Trophoblast cell (in vitro differentiated cells and primary cell): ENCODE results near the gene PARVA.

Experiments used
- DNase-seq, 2 donors: peaks; one replicate each; pipeline ENCODE4 v3.0.0-alpha.2; 2016
- H2AFZ ChIP-seq: 2 replicates; pipeline ENCODE4 v1.6.1; 2013; ENCODE audit warnings: low read length, moderate library complexity, mild to moderate bottlenecking; ENCODE audit not compliant: insufficient read depth, poor library complexity
- H2AK5ac ChIP-seq: 2 replicates; pipeline ENCODE4 v1.6.1; 2013; ENCODE audit warnings: mild to moderate bottlenecking, low read length
- H2BK120ac ChIP-seq: 2 replicates; pipeline ENCODE4 v1.6.1; 2013; ENCODE audit warnings: low read length, mild to moderate bottlenecking, moderate library complexity; ENCODE audit not compliant: insufficient read depth, poor library complexity
- H2BK12ac ChIP-seq: 2 replicates; pipeline ENCODE4 v1.6.1; 2013; ENCODE audit warnings: mild to moderate bottlenecking, low read length, moderate library complexity
- H2BK5ac ChIP-seq: 2 replicates; pipeline ENCODE4 v1.6.1; 2013; ENCODE audit warnings: low read length, low read depth, moderate library complexity, mild to moderate bottlenecking; ENCODE audit not compliant: poor library complexity
- H3K14ac ChIP-seq: 2 replicates; pipeline ENCODE4 v1.6.1; 2013; ENCODE audit warnings: mild to moderate bottlenecking, low read length
- H3K18ac ChIP-seq: 2 replicates; pipeline ENCODE4 v1.6.1; 2013; ENCODE audit warnings: mild to moderate bottlenecking, low read length
- H3K23ac ChIP-seq: 2 replicates; pipeline ENCODE4 v1.6.1; 2013; ENCODE audit warnings: low read length
- H3K27ac ChIP-seq: 2 replicates; pipeline ENCODE4 v1.5.1; 2013; ENCODE audit warnings: low read depth, mild to moderate bottlenecking, inconsistent platforms, low read length, moderate library complexity
- H3K27me3 ChIP-seq: 2 replicates; pipeline ENCODE4 v1.6.1; 2013; ENCODE audit warnings: inconsistent platforms, mild to moderate bottlenecking, low read length, moderate library complexity; ENCODE audit not compliant: insufficient read depth
- H3K36me3 ChIP-seq, 2 experiments: 1 replicate in 1 of 2; 2 replicates in 1 of 2; pipeline ENCODE4 v1.6.1; 2013; ENCODE audit warnings: low read length in 2 of 2, mild to moderate bottlenecking in 2 of 2, moderate library complexity in 1 of 2; ENCODE audit not compliant: insufficient read depth in 2 of 2, control insufficient read depth in 1 of 2
- H3K4ac ChIP-seq: 2 replicates; pipeline ENCODE4 v1.6.1; 2013; ENCODE audit warnings: low read depth, mild to moderate bottlenecking, low read length, moderate library complexity
- H3K4me1 ChIP-seq, 2 experiments: 1 replicate in 1 of 2; 2 replicates in 1 of 2; pipeline ENCODE4 v1.6.1; 2013; ENCODE audit warnings: low read length in 2 of 2, mild to moderate bottlenecking in 2 of 2, moderate library complexity in 1 of 2; ENCODE audit not compliant: insufficient read depth in 2 of 2, control insufficient read depth in 1 of 2
- H3K4me2 ChIP-seq: 2 replicates; pipeline ENCODE4 v1.6.1; 2013; ENCODE audit warnings: inconsistent platforms, mild to moderate bottlenecking, low read length, moderate library complexity
- H3K4me3 ChIP-seq: 2 replicates; pipeline ENCODE4 v1.5.1; 2013; ENCODE audit warnings: mild to moderate bottlenecking, low read depth, low read length, inconsistent platforms
- H3K79me1 ChIP-seq: one replicate; pipeline ENCODE4 v1.6.1; 2013; ENCODE audit warnings: low read length
- H3K79me2 ChIP-seq: 2 replicates; pipeline ENCODE4 v1.6.1; 2013; ENCODE audit warnings: low read length, mild to moderate bottlenecking; ENCODE audit not compliant: control insufficient read depth, insufficient read depth, poor library complexity
- H3K9ac ChIP-seq: 2 replicates; pipeline ENCODE4 v1.6.1; 2013; ENCODE audit warnings: mild to moderate bottlenecking, low read length
- H3K9me3 ChIP-seq: 2 replicates; pipeline ENCODE4 v1.6.1; 2013; ENCODE audit warnings: low read depth, mild to moderate bottlenecking, control low read depth, inconsistent platforms, low read length; ENCODE audit not compliant: insufficient read depth
- H4K12ac ChIP-seq: 2 replicates; pipeline ENCODE4 v1.6.1; 2013; ENCODE audit warnings: low read depth, mild to moderate bottlenecking, low read length, moderate library complexity
- H4K8ac ChIP-seq: 2 replicates; pipeline ENCODE4 v1.6.1; 2013; ENCODE audit warnings: low read depth, mild to moderate bottlenecking, low read length, moderate library complexity
- H4K91ac ChIP-seq: one replicate; pipeline ENCODE4 v1.6.1; 2013; ENCODE audit warnings: low read depth, mild to moderate bottlenecking, low read length, moderate library complexity
- WGBS: extraction: QIAGEN DNeasy Blood & Tissue Kit; methylation state at CpG from one replicate; pipeline ENCODE4 v1.1.7; 2013; ENCODE audit warnings: missing lambda C conversion rate; ENCODE audit not compliant: insufficient read length, insufficient coverage; ENCODE audit errors: extremely low coverage; 5-methylcytosine and 5-hydroxymethylcytosine counted together

PARVA gene

GRCh38 chr11:12499071-12499470 is 121.7 kb downstream of the PARVA start:
- no peak overlapping the region for H3K4ac ChIP-seq

DNA sequence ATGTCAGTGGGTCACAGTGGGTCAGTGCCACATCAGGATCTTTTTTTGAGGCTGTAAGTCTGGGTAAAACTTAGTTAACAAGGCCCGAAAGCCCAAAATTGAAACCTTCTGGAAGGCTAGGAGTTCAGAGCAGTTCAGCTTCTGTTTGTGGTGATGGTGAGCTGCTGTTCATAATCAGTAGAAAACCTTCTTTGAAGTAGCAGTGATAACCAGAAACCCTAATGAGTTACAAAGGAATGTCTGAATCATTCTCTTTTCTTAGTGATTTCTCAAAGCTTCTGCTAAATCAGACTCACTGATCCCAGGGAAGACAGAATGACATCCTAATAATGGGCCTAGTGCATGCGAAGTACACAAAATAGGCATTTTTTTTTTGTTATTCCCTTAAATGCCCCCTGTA is 124.7 kb downstream of the PARVA start:
- Histone ChIP-seq H3K18ac (peak overlapping the region; percentile 89), H2BK12ac (peak overlapping the region; percentile 50), H3K27ac (peak overlapping the region; percentile 65), H3K4ac (peak overlapping the region; percentile 64), H4K8ac (peak overlapping the region; percentile 85), H3K9me3 (no peaks in the 10 kb centered on the region), H2AFZ (no peak overlapping the region), H3K23ac (no peak overlapping the region), H3K4me2 (no peak overlapping the region), H3K14ac (peak overlapping the region; percentile 82), H3K9ac (no peak overlapping the region), H2BK120ac (peak overlapping the region; percentile 90), H3K4me1 (peaks cover 10 to 22% of the 10 kb centered on the region in 2 experiments), H3K79me2 (peaks cover 2% of the 10 kb centered on the region), H3K27me3 (no peaks in the 10 kb centered on the region), H3K79me1 (peaks cover 22% of the 10 kb centered on the region), H4K12ac (no peak overlapping the region), H3K36me3 (peaks cover 8 to 13% of the 10 kb centered on the region in 2 experiments), H4K91ac (no peak overlapping the region), H2BK5ac (peak overlapping the region; percentile 74), H3K4me3 (no peak overlapping the region), H2AK5ac (peak overlapping the region; percentile 79)
- no CpG with 5 or more reads among the region's 2 CpGs for WGBS
- no peak for DNase-seq

More at GRCh38 chr11:12499071-12499470, 121.7 kb downstream of the PARVA start:
- Histone ChIP-seq H3K27me3 (no peaks in the 10 kb centered on the region), H2BK120ac (no peak overlapping the region), H3K79me2 (peaks cover 2% of the 10 kb centered on the region), H3K9ac (no peak overlapping the region), H3K9me3 (no peaks in the 10 kb centered on the region), H3K18ac (no peak overlapping the region), H3K23ac (no peak overlapping the region), H2BK5ac (no peak overlapping the region), H3K4me2 (no peak overlapping the region), H3K14ac (no peak overlapping the region), H3K4me3 (no peak overlapping the region), H4K91ac (no peak overlapping the region), H2BK12ac (no peak overlapping the region), H4K12ac (no peak overlapping the region), H3K4me1 (peaks cover 16 to 22% of the 10 kb centered on the region in 2 experiments), H2AFZ (no peak overlapping the region), H3K27ac (no peak overlapping the region), H2AK5ac (no peak overlapping the region), H4K8ac (no peak overlapping the region), H3K79me1 (peaks cover 27% of the 10 kb centered on the region), H3K36me3 (peaks cover 5% of the 10 kb centered on the region in 2 experiments)
- no CpG with 5 or more reads among the region's 3 CpGs for WGBS
- DNase-seq, result peak; percentile 65 to 88

DNA sequence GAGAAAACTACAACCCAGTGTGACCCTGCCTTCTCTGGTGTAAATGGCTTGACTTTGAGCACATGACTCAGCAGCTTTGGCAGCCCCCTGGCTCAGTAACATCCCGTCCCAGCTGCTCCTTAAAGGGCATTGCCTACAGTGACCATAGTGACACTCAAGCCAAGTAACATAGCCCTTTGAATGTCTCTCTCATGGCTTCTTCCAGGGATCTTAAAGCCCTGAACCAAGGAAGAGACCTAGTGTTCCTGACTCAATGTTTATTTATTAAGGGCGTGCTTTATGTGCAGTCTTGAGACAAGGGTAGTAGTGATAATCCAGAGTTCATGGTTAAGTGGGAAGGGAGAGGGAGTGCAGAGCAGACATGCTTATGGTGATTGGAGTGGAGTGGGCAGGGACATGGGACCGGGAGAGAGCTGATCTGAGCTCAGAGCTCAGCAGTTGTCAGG is 125.7 kb downstream of the PARVA start:
- Histone ChIP-seq H4K8ac (no peak overlapping the region), H3K9me3 (no peaks in the 10 kb centered on the region), H4K12ac (no peak overlapping the region), H3K9ac (no peak overlapping the region), H3K23ac (no peak overlapping the region), H3K4ac (no peak overlapping the region), H2BK12ac (peak overlapping the region; percentile 24), H3K27ac (peak overlapping the region; percentile 5), H3K4me3 (no peak overlapping the region), H2BK120ac (peak overlapping the region; percentile 78), H2AFZ (no peak overlapping the region), H3K14ac (peak overlapping the region; percentile 3), H2AK5ac (peak overlapping the region; percentile 33), H3K4me2 (no peak overlapping the region), H3K79me2 (peaks cover 4% of the 10 kb centered on the region), H3K36me3 (peaks cover 10 to 12% of the 10 kb centered on the region in 2 experiments), H3K27me3 (no peaks in the 10 kb centered on the region), H3K79me1 (peaks cover 25% of the 10 kb centered on the region), H3K18ac (peak overlapping the region; percentile 69), H4K91ac (peak overlapping the region; percentile 23), H3K4me1 (peaks cover 7 to 25% of the 10 kb centered on the region in 2 experiments), H2BK5ac (peak overlapping the region; percentile 58)
- no CpG with 5 or more reads among the region's 3 CpGs for WGBS
- no peak for DNase-seq

DNA sequence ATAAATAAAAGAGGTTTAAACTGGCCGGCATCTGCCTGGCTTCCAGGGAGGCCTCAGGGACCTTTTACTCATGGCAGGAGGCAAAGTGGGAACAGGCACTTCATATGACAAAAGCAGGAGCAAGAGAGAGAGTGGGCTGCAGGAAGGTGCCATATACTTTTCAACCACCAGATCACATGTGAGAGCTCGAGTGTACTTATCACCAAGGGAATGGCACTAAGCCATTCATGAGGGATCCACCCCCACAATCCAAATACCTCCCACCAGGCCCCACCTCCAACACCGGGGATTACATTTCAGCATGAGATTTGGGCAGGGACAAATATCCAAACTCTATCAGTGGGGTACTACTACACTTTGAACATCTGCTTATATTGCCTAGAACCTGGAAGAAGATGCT is 126.5 kb downstream of the PARVA start:
- H3K27me3 ChIP-seq, result no peaks in the 10 kb centered on the region
- no peak overlapping the region for H3K27ac ChIP-seq
- H4K8ac ChIP-seq, result no peak overlapping the region
- H3K9ac ChIP-seq, result no peak overlapping the region
- H4K91ac ChIP-seq, result peak overlapping the region; percentile 23
- H3K23ac ChIP-seq, result no peak overlapping the region
- no peak overlapping the region for H2BK120ac ChIP-seq
- H3K79me2 ChIP-seq, result peaks cover 2% of the 10 kb centered on the region
- no peak overlapping the region for H3K4ac ChIP-seq
- no peak overlapping the region for H2AFZ ChIP-seq
- H3K79me1 ChIP-seq, result peaks cover 21% of the 10 kb centered on the region
- no CpG with 5 or more reads among the region's 3 CpGs for WGBS
- no peak overlapping the region for H3K4me2 ChIP-seq
- H3K36me3 ChIP-seq, result peaks cover 10 to 12% of the 10 kb centered on the region in 2 experiments
- H3K18ac ChIP-seq, result no peak overlapping the region
- peaks cover 5 to 25% of the 10 kb centered on the region in 2 experiments for H3K4me1 ChIP-seq
- no peak overlapping the region for H4K12ac ChIP-seq
- H3K9me3 ChIP-seq, result no peaks in the 10 kb centered on the region
- H2BK5ac ChIP-seq, result no peak overlapping the region
- no peak overlapping the region for H3K14ac ChIP-seq
- no peak overlapping the region for H2BK12ac ChIP-seq
- no peak for DNase-seq
- no peak overlapping the region for H3K4me3 ChIP-seq
- no peak overlapping the region for H2AK5ac ChIP-seq
